Progenitor cell of endocrine pancreas (in vitro differentiated cells): ENCODE measurements around the gene SAMD11. TPM values are rescaled to one million over a fixed set of nuclear protein-coding genes. Genes with fewer than 3 reads are reported as not detected.

ENCODE experiments used
- DNase-seq: peaks from one replicate; pipeline ENCODE4 v3.0.0; 2021; ENCODE audit warnings: low spot score; ENCODE audit not compliant: unreplicated experiment
- H3K27ac Mint-ChIP-seq: 2 replicates; pipeline ENCODE4 v1.8.0; 2021; ENCODE audit warnings: mild to moderate bottlenecking, moderate library complexity, mixed read lengths
- H3K27me3 Mint-ChIP-seq: 2 replicates; pipeline ENCODE4 v1.8.0; 2021; ENCODE audit warnings: mixed read lengths
- H3K36me3 Mint-ChIP-seq: 2 replicates; pipeline ENCODE4 v1.8.0; 2022; ENCODE audit warnings: mixed read lengths; ENCODE audit not compliant: insufficient read depth
- H3K4me1 Mint-ChIP-seq: 2 replicates; pipeline ENCODE4 v1.8.0; 2021; ENCODE audit warnings: low read depth, mixed read lengths
- H3K4me3 Mint-ChIP-seq: 2 replicates; pipeline ENCODE4 v1.8.0; 2021; ENCODE audit warnings: low read depth, mild to moderate bottlenecking, moderate library complexity, mixed read lengths
- H3K9me3 Mint-ChIP-seq: 2 replicates; pipeline ENCODE4 v1.8.0; 2021; ENCODE audit warnings: low read depth, mixed read lengths
- total RNA-seq: library from RNA; stranded (reverse); gene quantifications from 2 replicates; pipeline ENCODE4 v1.2.1, GENCODE V29; 2021
- TF ChIP-seq, protein P1 (sequence below): fragments of 200-600 bp; sonication (generic); IDR thresholded peaks from one replicate; pipeline ENCODE4 v1.5.0; 2021; ENCODE audit warnings: antibody characterized with exemption, mild to moderate bottlenecking; ENCODE audit not compliant: unreplicated experiment

SAMD11 gene
- total RNA-seq, 1 donor from 2014 or later, result 42.9 TPM

DNA sequence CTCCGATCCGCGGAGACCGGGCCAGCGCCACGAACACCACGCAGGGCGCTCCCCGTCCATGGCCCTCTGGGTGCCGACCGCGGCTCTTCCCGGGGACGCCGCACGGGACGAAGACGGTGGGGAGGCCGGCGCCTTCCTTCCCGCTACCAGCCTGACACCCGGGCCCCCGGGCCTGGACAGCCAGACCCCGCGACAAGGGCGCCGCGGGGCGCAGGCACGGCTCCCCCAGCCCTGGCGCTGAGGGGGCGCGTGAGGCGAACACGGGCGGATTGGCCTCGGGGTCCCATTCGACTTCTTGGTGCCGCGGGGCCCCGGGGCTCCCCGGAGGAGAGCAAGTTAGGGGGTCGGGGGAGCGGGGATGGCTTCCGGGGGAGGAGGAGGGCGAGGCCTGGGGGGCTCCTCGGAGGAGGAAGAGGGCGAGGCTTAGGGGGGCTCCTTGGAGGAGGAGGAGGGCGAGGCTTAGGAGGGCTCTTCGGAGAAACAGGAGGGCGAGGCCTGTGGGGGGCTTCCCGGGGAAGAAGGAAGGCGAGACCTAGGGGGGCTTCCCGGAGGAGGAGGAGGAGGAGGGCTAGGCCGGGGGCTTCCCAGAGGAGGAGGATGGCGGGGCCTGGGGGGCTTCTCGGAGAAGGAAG, 36.1 kb downstream of the SAMD11 start:
- Mint-ChIP-seq H3K27ac (no peak overlapping the region), H3K9me3 (no peaks in the 10 kb centered on the region), H3K4me1 (peaks cover 7% of the 10 kb centered on the region), H3K4me3 (peak overlapping the region; percentile 85), H3K36me3 (peaks cover 7% of the 10 kb centered on the region), H3K27me3 (no peaks in the 10 kb centered on the region)
- TF ChIP-seq, protein P1, sequence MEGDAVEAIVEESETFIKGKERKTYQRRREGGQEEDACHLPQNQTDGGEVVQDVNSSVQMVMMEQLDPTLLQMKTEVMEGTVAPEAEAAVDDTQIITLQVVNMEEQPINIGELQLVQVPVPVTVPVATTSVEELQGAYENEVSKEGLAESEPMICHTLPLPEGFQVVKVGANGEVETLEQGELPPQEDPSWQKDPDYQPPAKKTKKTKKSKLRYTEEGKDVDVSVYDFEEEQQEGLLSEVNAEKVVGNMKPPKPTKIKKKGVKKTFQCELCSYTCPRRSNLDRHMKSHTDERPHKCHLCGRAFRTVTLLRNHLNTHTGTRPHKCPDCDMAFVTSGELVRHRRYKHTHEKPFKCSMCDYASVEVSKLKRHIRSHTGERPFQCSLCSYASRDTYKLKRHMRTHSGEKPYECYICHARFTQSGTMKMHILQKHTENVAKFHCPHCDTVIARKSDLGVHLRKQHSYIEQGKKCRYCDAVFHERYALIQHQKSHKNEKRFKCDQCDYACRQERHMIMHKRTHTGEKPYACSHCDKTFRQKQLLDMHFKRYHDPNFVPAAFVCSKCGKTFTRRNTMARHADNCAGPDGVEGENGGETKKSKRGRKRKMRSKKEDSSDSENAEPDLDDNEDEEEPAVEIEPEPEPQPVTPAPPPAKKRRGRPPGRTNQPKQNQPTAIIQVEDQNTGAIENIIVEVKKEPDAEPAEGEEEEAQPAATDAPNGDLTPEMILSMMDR, result no peak
- DNase-seq, result no peak

DNA sequence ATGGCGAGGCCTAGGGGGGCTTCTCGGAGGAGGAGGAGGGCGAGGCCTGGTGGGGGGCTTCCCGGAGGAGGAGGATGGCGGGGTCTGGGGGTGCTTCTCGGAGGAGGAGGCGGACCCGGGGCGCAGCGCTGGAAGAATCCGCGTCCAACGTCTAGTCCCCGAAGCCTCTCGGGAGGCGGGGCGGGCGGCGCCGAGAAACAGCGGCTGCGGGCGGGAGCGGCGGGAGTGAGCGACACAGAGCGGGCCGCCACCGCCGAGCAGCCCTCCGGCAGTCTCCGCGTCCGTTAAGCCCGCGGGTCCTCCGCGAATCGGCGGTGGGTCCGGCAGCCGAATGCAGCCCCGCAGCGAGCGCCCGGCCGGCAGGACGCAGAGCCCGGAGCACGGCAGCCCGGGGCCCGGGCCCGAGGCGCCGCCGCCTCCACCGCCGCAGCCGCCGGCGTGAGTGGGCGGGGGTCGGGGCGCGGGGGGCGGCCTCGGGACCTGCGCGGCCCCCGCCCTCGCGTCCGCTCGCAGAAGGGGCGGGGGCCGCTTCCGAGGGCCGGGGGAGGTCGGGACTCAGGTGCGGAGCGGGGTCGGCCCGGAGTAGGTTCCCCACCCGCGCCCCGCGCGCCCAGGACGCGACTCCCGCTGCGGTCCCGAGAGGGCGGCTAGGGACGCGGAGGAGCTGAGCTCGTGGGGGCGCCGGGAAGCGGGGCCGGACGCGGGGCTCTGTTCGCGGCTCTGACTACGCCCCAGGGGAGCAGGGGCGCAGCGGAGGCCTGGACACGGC, 36.8 kb downstream of the SAMD11 start, which contains the start of gene KLHL17:
KLHL17 (plus strand) TSS at position 222 of the 769 bp plus-strand sequence; CDS start at position 332, 110 bp downstream.
- DNase-seq, result peak; percentile 52
- Mint-ChIP-seq H3K4me3 (peak within 1 kb of the TSS; percentile 85), H3K27ac (no peak within 1 kb of the TSS), H3K9me3 (no peaks in the 10 kb centered on the region), H3K27me3 (no peaks in the 10 kb centered on the region), H3K36me3 (peaks cover 6% of the 10 kb centered on the region), H3K4me1 (peaks cover 7% of the 10 kb centered on the region)
- TF ChIP-seq, protein P1, result no peak

DNA sequence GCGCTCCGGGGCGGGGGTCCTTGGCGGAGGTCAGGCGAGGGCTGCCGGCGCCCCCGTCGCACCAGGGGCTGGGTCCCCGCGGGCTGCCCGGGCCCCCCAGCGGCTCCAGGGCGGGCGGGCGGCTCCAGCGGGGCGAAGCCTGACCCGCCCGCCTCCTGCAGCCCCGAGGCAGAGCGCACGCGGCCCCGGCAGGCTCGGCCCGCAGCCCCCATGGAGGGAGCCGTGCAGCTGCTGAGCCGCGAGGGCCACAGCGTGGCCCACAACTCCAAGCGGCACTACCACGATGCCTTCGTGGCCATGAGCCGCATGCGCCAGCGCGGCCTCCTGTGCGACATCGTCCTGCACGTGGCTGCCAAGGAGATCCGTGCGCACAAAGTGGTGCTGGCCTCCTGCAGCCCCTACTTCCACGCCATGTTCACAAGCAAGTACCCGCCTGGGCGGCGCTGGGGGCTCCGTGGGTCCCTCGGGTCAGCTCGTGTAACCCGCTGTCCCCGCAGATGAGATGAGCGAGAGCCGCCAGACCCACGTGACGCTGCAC, 37.5 kb downstream of the SAMD11 start:
- no peaks in the 10 kb centered on the region for H3K27me3 Mint-ChIP-seq
- H3K4me1 Mint-ChIP-seq, result peaks cover 7% of the 10 kb centered on the region
- no peak overlapping the region for H3K27ac Mint-ChIP-seq
- peaks cover 6% of the 10 kb centered on the region for H3K36me3 Mint-ChIP-seq
- TF ChIP-seq, protein P1, result no peak
- no peaks in the 10 kb centered on the region for H3K9me3 Mint-ChIP-seq
- peak overlapping the region; percentile 58 for H3K4me3 Mint-ChIP-seq
- DNase-seq, result no peak

DNA sequence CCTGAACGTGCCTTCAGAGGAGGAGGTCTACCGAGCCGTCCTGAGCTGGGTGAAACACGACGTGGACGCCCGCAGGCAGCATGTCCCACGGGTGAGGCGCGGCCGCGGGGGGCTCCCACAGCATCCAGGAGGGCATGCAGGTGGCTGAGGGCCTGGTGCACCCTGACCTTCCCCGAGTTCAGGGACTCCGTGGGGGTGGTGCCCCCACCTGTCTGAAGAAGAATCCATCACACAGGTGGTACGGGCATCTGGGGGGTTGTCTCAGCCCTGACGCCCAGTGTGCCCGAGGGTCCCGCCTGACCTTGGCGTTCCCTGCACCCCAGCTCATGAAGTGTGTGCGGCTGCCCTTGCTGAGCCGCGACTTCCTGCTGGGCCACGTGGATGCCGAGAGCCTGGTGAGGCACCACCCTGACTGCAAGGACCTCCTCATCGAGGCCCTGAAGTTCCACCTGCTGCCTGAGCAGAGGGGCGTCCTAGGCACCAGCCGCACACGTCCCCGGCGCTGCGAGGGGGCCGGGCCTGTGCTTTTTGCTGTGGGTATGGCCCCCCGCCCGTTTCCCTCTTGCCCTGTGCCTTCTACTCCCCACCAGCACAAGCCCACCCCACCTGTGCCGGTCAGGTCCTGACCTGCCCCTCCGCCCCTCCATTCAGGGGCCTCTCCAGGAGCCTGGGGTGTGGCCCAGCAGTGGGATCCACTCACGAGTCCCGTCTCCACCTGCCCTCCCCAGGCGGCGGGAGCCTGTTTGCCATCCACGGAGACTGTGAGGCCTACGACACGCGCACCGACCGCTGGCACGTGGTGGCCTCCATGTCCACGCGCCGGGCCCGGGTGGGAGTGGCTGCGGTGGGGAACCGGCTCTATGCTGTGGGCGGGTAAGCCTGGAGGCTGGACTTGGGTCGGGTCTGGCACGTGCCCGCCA, 38.9 kb downstream of the SAMD11 start:
- peaks cover 5% of the 10 kb centered on the region for H3K4me1 Mint-ChIP-seq
- H3K27ac Mint-ChIP-seq, result no peak overlapping the region

More for the DNA sequence above, 38.9 kb downstream of the SAMD11 start:
- DNase-seq, result no peak
- Mint-ChIP-seq H3K27me3 (peaks cover 6% of the 10 kb centered on the region), H3K9me3 (no peaks in the 10 kb centered on the region), H3K36me3 (peaks cover 3% of the 10 kb centered on the region), H3K4me3 (peak overlapping the region; percentile 57)
- TF ChIP-seq, protein P1, result no peak
